ENCODE results near the gene PLAAT2.
A peak's percentile ranks its signal among the peaks of the same experiment; 100 is the strongest.
"Not testable (repeated sequence)": the region's sequence is repeated elsewhere in the genome, so short reads cannot be mapped to it uniquely, and the experiment has no call there.

PLAAT2 gene

GRCh38 chr11:63537293-63538101 lies 25.7 kb downstream of the PLAAT2 start:
- Histone ChIP-seq H3K9me3 (ENCODE audit: low read length) (no peaks in the 10 kb centered on the region), H3K4me3 (ENCODE audit: low read depth in 1 of 2, low read length in 2 of 2) (peak overlapping the region; percentile 64 to 81), H3K9ac (ENCODE audit: low read length) (peak overlapping the region; percentile 74), H3K4me1 (ENCODE audit: insufficient read depth, low read length) (peaks cover 28% of the 10 kb centered on the region), H3K27me3 (ENCODE audit: control insufficient read depth in 1 of 2, insufficient read depth in 2 of 2, low read length in 2 of 2) (no peaks in the 10 kb centered on the region), H3K27ac (ENCODE audit: low read depth, low read length) (peak overlapping the region; percentile 94), H3K36me3 (ENCODE audit: insufficient read depth, low read length) (peaks cover 7% of the 10 kb centered on the region)

GRCh38 chr11:63536669-63537292 lies 26.4 kb downstream of the PLAAT2 start, which contains the start of gene PLAAT4:
Gene PLAAT4, plus strand, starts transcription at chr11:63536808. Its CDS starts 61 bp downstream, at chr11:63536869.
- Histone ChIP-seq H3K27ac (ENCODE audit: low read depth, low read length) (peak within 1 kb of the TSS; percentile 94), H3K27me3 (ENCODE audit: control insufficient read depth in 1 of 2, insufficient read depth in 2 of 2, low read length in 2 of 2) (no peaks in the 10 kb centered on the region), H3K36me3 (ENCODE audit: insufficient read depth, low read length) (peaks cover 7% of the 10 kb centered on the region), H3K9me3 (ENCODE audit: low read length) (no peaks in the 10 kb centered on the region), H3K4me1 (ENCODE audit: insufficient read depth, low read length) (peaks cover 28% of the 10 kb centered on the region), H3K4me3 (ENCODE audit: low read depth in 1 of 2, low read length in 2 of 2) (peak within 1 kb of the TSS; percentile 64 to 81), H3K9ac (ENCODE audit: low read length) (peak within 1 kb of the TSS; percentile 74)

- Histone ChIP-seq H3K4me1 (ENCODE audit: insufficient read depth, low read length) (peaks cover 28% of the 10 kb centered on the region), H3K27ac (ENCODE audit: low read depth, low read length) (peak overlapping the region; percentile 94), H3K36me3 (ENCODE audit: insufficient read depth, low read length) (peaks cover 7% of the 10 kb centered on the region), H3K4me3 (ENCODE audit: low read depth in 1 of 2, low read length in 2 of 2) (peak overlapping the region in 1 of 2 donors; percentile 12), H3K27me3 (ENCODE audit: control insufficient read depth in 1 of 2, insufficient read depth in 2 of 2, low read length in 2 of 2) (no peaks in the 10 kb centered on the region), H3K9me3 (ENCODE audit: low read length) (no peaks in the 10 kb centered on the region), H3K9ac (ENCODE audit: low read length) (no peak overlapping the region)
Measured at GRCh38 chr11:63535734-63536133, 27.4 kb downstream of the PLAAT2 start.

- H3K4me1 ChIP-seq (ENCODE audit: insufficient read depth, low read length), result peaks cover 28% of the 10 kb centered on the region
Measured at GRCh38 chr11:63534895-63535461, 28.2 kb downstream of the PLAAT2 start.

GRCh38 chr11:63534076-63534475 lies 29.1 kb downstream of the PLAAT2 start:
- no peaks in the 10 kb centered on the region for H3K27me3 ChIP-seq (ENCODE audit: control insufficient read depth in 1 of 2, insufficient read depth in 2 of 2, low read length in 2 of 2)
- H3K36me3 ChIP-seq (ENCODE audit: insufficient read depth, low read length), result no peaks in the 10 kb centered on the region
- no peak overlapping the region for H3K9ac ChIP-seq (ENCODE audit: low read length)
- H3K9me3 ChIP-seq (ENCODE audit: low read length), result no peaks in the 10 kb centered on the region
- no peak overlapping the region for H3K4me3 ChIP-seq (ENCODE audit: low read depth in 1 of 2, low read length in 2 of 2)
- no peak overlapping the region for H3K27ac ChIP-seq (ENCODE audit: low read depth, low read length)
- peaks cover 26% of the 10 kb centered on the region for H3K4me1 ChIP-seq (ENCODE audit: insufficient read depth, low read length)

More at GRCh38 chr11:63534895-63535461, 28.2 kb downstream of the PLAAT2 start:
- H3K9me3 ChIP-seq (ENCODE audit: low read length), result no peaks in the 10 kb centered on the region
- no peak overlapping the region for H3K27ac ChIP-seq (ENCODE audit: low read depth, low read length)
- no peak overlapping the region for H3K4me3 ChIP-seq (ENCODE audit: low read depth in 1 of 2, low read length in 2 of 2)
- no peak overlapping the region for H3K9ac ChIP-seq (ENCODE audit: low read length)
- no peaks in the 10 kb centered on the region for H3K27me3 ChIP-seq (ENCODE audit: control insufficient read depth in 1 of 2, insufficient read depth in 2 of 2, low read length in 2 of 2)
- H3K36me3 ChIP-seq (ENCODE audit: insufficient read depth, low read length), result peaks cover 2% of the 10 kb centered on the region

GRCh38 chr11:63532799-63533475 lies 30.2 kb downstream of the PLAAT2 start:
- no peak overlapping the region for H3K9ac ChIP-seq (ENCODE audit: low read length)
- no peak overlapping the region for H3K4me3 ChIP-seq (ENCODE audit: low read depth in 1 of 2, low read length in 2 of 2)
- H3K36me3 ChIP-seq (ENCODE audit: insufficient read depth, low read length), result no peaks in the 10 kb centered on the region
- H3K4me1 ChIP-seq (ENCODE audit: insufficient read depth, low read length), result peaks cover 15% of the 10 kb centered on the region
- no peak overlapping the region for H3K27ac ChIP-seq (ENCODE audit: low read depth, low read length)
- no peaks in the 10 kb centered on the region for H3K9me3 ChIP-seq (ENCODE audit: low read length)
- H3K27me3 ChIP-seq (ENCODE audit: control insufficient read depth in 1 of 2, insufficient read depth in 2 of 2, low read length in 2 of 2), result no peaks in the 10 kb centered on the region

GRCh38 chr11:63532117-63532516 lies 31.1 kb downstream of the PLAAT2 start:
- Histone ChIP-seq H3K9ac (ENCODE audit: low read length) (no peak overlapping the region), H3K4me1 (ENCODE audit: insufficient read depth, low read length) (peaks cover 9% of the 10 kb centered on the region), H3K27ac (ENCODE audit: low read depth, low read length) (no peak overlapping the region), H3K9me3 (ENCODE audit: low read length) (no peaks in the 10 kb centered on the region), H3K27me3 (ENCODE audit: control insufficient read depth in 1 of 2, insufficient read depth in 2 of 2, low read length in 2 of 2) (no peaks in the 10 kb centered on the region), H3K4me3 (ENCODE audit: low read depth in 1 of 2, low read length in 2 of 2) (no peak overlapping the region), H3K36me3 (ENCODE audit: insufficient read depth, low read length) (no peaks in the 10 kb centered on the region)

GRCh38 chr11:63531074-63531792 lies 31.9 kb downstream of the PLAAT2 start:
- not testable (repeated sequence) for H3K27me3 ChIP-seq (ENCODE audit: control insufficient read depth in 1 of 2, insufficient read depth in 2 of 2, low read length in 2 of 2); H3K9ac ChIP-seq (ENCODE audit: low read length); H3K4me1 ChIP-seq (ENCODE audit: insufficient read depth, low read length); H3K9me3 ChIP-seq (ENCODE audit: low read length); H3K27ac ChIP-seq (ENCODE audit: low read depth, low read length); H3K4me3 ChIP-seq (ENCODE audit: low read depth in 1 of 2, low read length in 2 of 2); H3K36me3 ChIP-seq (ENCODE audit: insufficient read depth, low read length)

- no peak overlapping the region for H3K4me3 ChIP-seq (ENCODE audit: low read depth in 1 of 2, low read length in 2 of 2)
- H3K36me3 ChIP-seq (ENCODE audit: insufficient read depth, low read length), result no peaks in the 10 kb centered on the region
- H3K4me1 ChIP-seq (ENCODE audit: insufficient read depth, low read length), result no peaks in the 10 kb centered on the region
- no peaks in the 10 kb centered on the region for H3K27me3 ChIP-seq (ENCODE audit: control insufficient read depth in 1 of 2, insufficient read depth in 2 of 2, low read length in 2 of 2)
- H3K9me3 ChIP-seq (ENCODE audit: low read length), result no peaks in the 10 kb centered on the region
- H3K9ac ChIP-seq (ENCODE audit: low read length), result no peak overlapping the region
- H3K27ac ChIP-seq (ENCODE audit: low read depth, low read length), result no peak overlapping the region
Measured at GRCh38 chr11:63530021-63530420, 33.2 kb downstream of the PLAAT2 start.

GRCh38 chr11:63529373-63529772 lies 33.8 kb downstream of the PLAAT2 start:
- H3K36me3 ChIP-seq (ENCODE audit: insufficient read depth, low read length); H3K27ac ChIP-seq (ENCODE audit: low read depth, low read length); H3K4me3 ChIP-seq (ENCODE audit: low read depth in 1 of 2, low read length in 2 of 2); H3K4me1 ChIP-seq (ENCODE audit: insufficient read depth, low read length); H3K9me3 ChIP-seq (ENCODE audit: low read length); H3K9ac ChIP-seq (ENCODE audit: low read length); H3K27me3 ChIP-seq (ENCODE audit: control insufficient read depth in 1 of 2, insufficient read depth in 2 of 2, low read length in 2 of 2): not testable (repeated sequence)
